NOMO-1 treated with dmso at 0.1 percent for 144 hours (cell line): ENCODE measurements around the gene CEP57L1.

Experiments used
- DNase-seq: peaks from one replicate; lab custom pipeline; 2025; ENCODE audit not compliant: unreplicated experiment; lab: John Stamatoyannopoulos, UW

The CEP57L1 gene

GRCh38 chr6:109095036-109095834 lies at the start of gene CEP57L1:
TSS of gene CEP57L1 (plus strand) at chr6:109095507. CDS start at chr6:109145222, 49,715 bp downstream.
- DNase-seq, result peak; percentile 94

GRCh38 chr6:109048176-109048575 lies 47.1 kb upstream of the CEP57L1 start:
- DNase-seq, result no peak

- DNase-seq, result no peak
Observed at GRCh38 chr6:109048670-109049415, 46.5 kb upstream of the CEP57L1 start.

GRCh38 chr6:109050012-109050411 lies 45.3 kb upstream of the CEP57L1 start:
- no peak for DNase-seq

- no peak for DNase-seq
Observed at GRCh38 chr6:109050447-109051102, 44.7 kb upstream of the CEP57L1 start.

GRCh38 chr6:109051301-109052017 lies 43.8 kb upstream of the CEP57L1 start:
- DNase-seq, result no peak

GRCh38 chr6:109052018-109052651 lies 43.2 kb upstream of the CEP57L1 start:
- DNase-seq, result no peak

GRCh38 chr6:109052852-109053251 lies 42.5 kb upstream of the CEP57L1 start:
- DNase-seq, result no peak

- DNase-seq, result no peak
Observed at GRCh38 chr6:109053336-109053735, 42.0 kb upstream of the CEP57L1 start.

- no peak for DNase-seq
Observed at GRCh38 chr6:109055771-109056235, 39.5 kb upstream of the CEP57L1 start.

- DNase-seq, result no peak
Observed at GRCh38 chr6:109056661-109057060, 38.6 kb upstream of the CEP57L1 start.

GRCh38 chr6:109058620-109059019 lies 36.7 kb upstream of the CEP57L1 start:
- DNase-seq, result no peak

- no peak for DNase-seq
Observed at GRCh38 chr6:109059153-109059552, 36.2 kb upstream of the CEP57L1 start.

- DNase-seq, result peak; percentile 41
Observed at GRCh38 chr6:109059571-109060021, 35.7 kb upstream of the CEP57L1 start.

GRCh38 chr6:109060571-109060970 lies 34.7 kb upstream of the CEP57L1 start:
- no peak for DNase-seq

GRCh38 chr6:109062216-109062615 lies 33.1 kb upstream of the CEP57L1 start:
- DNase-seq, result no peak

- no peak for DNase-seq
Observed at GRCh38 chr6:109062767-109063352, 32.4 kb upstream of the CEP57L1 start.

GRCh38 chr6:109069746-109070145 lies 25.6 kb upstream of the CEP57L1 start:
- peak; percentile 22 for DNase-seq

- no peak for DNase-seq
Observed at GRCh38 chr6:109071125-109071917, 24.0 kb upstream of the CEP57L1 start.
